Endothelial cell (in vitro differentiated cells): ENCODE results near the gene IKBKG. TPM values are rescaled to one million over a fixed set of nuclear protein-coding genes. Genes with fewer than 3 reads are reported as not detected.

Experiments
- DNase-seq: peaks from one replicate; pipeline ENCODE4 v3.0.0; 2021; ENCODE audit warnings: low spot score
- H3K27ac Mint-ChIP-seq: one replicate; pipeline ENCODE4 v1.8.0; 2021; ENCODE audit warnings: mixed read lengths, inconsistent platforms; ENCODE audit not compliant: unreplicated experiment
- H3K27me3 Mint-ChIP-seq: one replicate; pipeline ENCODE4 v1.8.0; 2021; ENCODE audit warnings: mild to moderate bottlenecking, moderate library complexity, mixed read lengths, inconsistent platforms; ENCODE audit not compliant: unreplicated experiment
- H3K36me3 Mint-ChIP-seq: one replicate; pipeline ENCODE4 v1.8.0; 2021; ENCODE audit warnings: mild to moderate bottlenecking, low read depth, mixed read lengths, inconsistent platforms; ENCODE audit not compliant: unreplicated experiment
- H3K4me1 Mint-ChIP-seq: one replicate; pipeline ENCODE4 v1.8.0; 2021; ENCODE audit warnings: mild to moderate bottlenecking, mixed read lengths, inconsistent platforms; ENCODE audit not compliant: unreplicated experiment
- H3K4me3 Mint-ChIP-seq: one replicate; pipeline ENCODE4 v1.8.0; 2021; ENCODE audit warnings: mild to moderate bottlenecking, mixed read lengths, inconsistent platforms; ENCODE audit not compliant: unreplicated experiment
- H3K9me3 Mint-ChIP-seq: one replicate; pipeline ENCODE4 v1.8.0; 2021; ENCODE audit warnings: mixed read lengths, inconsistent platforms; ENCODE audit not compliant: unreplicated experiment
- total RNA-seq: library from RNA; stranded (reverse); fragmentation: NEBNext Ultra II Directional; extraction: Animal tissue kit (Norgen Biotek cat#: 25700); gene quantifications from one replicate; pipeline ENCODE4 v1.2.1, GENCODE V29; 2021; ENCODE audit not compliant: unreplicated experiment
- TF ChIP-seq, protein P1 (sequence below): fragments of 200-600 bp; sonication (generic); IDR thresholded peaks from one replicate; pipeline ENCODE4 v1.5.0; 2021; ENCODE audit warnings: antibody characterized with exemption; ENCODE audit not compliant: unreplicated experiment

The IKBKG gene
- total RNA-seq, 1 donor from 2014 or later, result 23.0 TPM

DNA sequence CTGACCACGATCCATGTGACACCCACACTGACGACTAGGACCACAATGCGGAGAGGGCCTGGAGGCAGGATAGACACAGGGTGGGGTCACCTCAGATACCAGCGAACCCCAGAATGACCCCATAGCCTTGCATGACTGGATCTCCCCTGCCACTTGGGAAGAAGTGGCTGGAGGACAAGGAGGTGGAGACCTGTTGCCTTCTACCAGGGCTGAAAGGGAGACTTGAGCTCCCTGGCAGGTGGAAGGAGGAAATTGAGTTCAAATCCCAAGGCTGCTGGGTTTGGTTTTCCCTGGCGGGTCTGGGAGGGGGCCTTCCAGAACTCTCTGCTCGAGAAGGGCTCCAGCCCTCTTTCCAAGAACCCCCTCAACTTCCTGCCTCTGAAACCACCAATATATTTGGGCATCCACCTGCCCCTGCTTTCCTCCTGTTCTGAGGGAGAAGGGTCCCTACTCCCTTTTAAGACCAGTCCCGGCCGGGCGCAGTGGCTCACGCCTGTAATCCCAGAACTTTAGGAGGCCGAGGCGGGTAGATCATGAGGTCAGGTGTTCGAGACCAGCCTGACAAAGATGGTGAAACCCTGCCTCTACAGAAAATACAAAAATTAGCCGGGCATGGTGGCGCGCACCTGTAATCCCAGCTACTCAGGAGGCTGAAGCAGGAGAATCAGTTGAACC lies 34.4 kb upstream of the IKBKG start:
- TF ChIP-seq, protein P1, sequence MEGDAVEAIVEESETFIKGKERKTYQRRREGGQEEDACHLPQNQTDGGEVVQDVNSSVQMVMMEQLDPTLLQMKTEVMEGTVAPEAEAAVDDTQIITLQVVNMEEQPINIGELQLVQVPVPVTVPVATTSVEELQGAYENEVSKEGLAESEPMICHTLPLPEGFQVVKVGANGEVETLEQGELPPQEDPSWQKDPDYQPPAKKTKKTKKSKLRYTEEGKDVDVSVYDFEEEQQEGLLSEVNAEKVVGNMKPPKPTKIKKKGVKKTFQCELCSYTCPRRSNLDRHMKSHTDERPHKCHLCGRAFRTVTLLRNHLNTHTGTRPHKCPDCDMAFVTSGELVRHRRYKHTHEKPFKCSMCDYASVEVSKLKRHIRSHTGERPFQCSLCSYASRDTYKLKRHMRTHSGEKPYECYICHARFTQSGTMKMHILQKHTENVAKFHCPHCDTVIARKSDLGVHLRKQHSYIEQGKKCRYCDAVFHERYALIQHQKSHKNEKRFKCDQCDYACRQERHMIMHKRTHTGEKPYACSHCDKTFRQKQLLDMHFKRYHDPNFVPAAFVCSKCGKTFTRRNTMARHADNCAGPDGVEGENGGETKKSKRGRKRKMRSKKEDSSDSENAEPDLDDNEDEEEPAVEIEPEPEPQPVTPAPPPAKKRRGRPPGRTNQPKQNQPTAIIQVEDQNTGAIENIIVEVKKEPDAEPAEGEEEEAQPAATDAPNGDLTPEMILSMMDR, result no peak

DNA sequence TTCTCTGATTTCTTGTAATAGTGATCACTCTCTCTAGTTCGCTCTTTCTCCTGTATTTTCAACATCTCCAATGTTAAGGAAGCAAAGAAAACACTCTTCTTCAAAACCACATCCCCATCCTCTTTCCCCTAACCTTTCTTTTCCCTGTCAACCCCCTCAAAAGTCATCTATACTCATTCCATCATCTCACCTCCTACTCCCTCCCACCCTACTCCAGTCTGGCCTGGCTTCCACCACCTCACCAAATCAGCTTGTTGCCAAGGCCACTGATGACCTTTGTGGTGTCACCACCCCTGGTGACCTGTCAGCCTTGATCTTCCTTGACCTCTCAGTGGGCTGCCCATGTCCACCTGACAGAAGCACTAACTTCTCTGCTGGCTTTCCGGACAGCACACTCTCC lies 33.7 kb upstream of the IKBKG start:
- Mint-ChIP-seq H3K27ac (no peak overlapping the region), H3K36me3 (peaks cover 13% of the 10 kb centered on the region), H3K4me3 (no peak overlapping the region), H3K4me1 (peaks cover 2% of the 10 kb centered on the region), H3K27me3 (no peaks in the 10 kb centered on the region), H3K9me3 (no peaks in the 10 kb centered on the region)
- TF ChIP-seq, protein P1, result no peak
- no peak for DNase-seq

More for the DNA sequence above, 34.4 kb upstream of the IKBKG start:
- H3K4me3 Mint-ChIP-seq, result no peak overlapping the region
- no peak overlapping the region for H3K27ac Mint-ChIP-seq
- H3K27me3 Mint-ChIP-seq, result no peaks in the 10 kb centered on the region
- DNase-seq, result no peak
- no peaks in the 10 kb centered on the region for H3K9me3 Mint-ChIP-seq
- peaks cover 16% of the 10 kb centered on the region for H3K36me3 Mint-ChIP-seq
- peaks cover 2% of the 10 kb centered on the region for H3K4me1 Mint-ChIP-seq

DNA sequence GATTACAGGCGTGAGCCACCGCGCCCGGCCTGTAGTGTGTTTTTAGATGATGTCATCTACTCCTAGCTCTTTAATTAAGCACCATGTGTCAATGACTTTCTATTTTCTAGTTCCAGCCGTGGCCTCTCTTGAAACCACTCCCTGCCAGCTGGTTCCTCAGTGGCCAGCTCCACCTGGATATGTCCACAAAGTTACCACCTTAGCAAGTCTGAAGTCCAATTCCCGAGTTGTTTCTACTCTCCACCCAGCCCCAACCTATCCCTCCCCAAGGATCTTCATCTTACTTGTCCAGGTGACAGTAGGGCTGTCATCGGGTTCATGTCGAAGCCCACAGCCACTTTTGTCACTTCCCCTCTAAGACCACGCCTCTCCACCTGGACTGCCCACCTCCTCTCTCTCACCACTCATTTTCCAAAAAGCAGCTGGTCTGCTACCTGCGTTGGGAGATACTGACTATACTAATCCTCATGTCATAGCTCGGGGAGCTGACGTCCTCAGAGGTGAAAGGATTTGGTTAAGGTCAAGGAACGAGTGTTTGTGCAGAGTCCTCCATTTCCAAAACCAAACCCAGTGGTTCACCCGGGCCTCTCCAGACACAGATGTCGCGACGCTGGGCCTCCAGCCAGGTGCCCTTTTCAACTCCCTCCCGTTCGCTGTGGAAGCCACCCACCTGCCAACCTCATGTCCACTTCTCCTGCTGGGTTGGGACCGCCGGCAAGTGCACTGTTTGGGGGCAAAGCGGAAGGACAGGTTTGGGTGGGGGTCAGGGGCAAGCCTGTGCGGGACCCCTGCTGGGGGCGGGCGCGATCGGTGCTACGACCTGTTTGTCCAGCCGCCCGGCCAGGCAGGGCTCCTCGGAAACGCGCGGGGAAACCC lies 32.1 kb upstream of the IKBKG start:
- Mint-ChIP-seq H3K27me3 (no peaks in the 10 kb centered on the region), H3K4me3 (peak overlapping the region; percentile 89), H3K4me1 (peaks cover 2% of the 10 kb centered on the region), H3K27ac (no peak overlapping the region), H3K36me3 (no peaks in the 10 kb centered on the region), H3K9me3 (no peaks in the 10 kb centered on the region)
- TF ChIP-seq, protein P1, result no peak
- DNase-seq, result no peak

DNA sequence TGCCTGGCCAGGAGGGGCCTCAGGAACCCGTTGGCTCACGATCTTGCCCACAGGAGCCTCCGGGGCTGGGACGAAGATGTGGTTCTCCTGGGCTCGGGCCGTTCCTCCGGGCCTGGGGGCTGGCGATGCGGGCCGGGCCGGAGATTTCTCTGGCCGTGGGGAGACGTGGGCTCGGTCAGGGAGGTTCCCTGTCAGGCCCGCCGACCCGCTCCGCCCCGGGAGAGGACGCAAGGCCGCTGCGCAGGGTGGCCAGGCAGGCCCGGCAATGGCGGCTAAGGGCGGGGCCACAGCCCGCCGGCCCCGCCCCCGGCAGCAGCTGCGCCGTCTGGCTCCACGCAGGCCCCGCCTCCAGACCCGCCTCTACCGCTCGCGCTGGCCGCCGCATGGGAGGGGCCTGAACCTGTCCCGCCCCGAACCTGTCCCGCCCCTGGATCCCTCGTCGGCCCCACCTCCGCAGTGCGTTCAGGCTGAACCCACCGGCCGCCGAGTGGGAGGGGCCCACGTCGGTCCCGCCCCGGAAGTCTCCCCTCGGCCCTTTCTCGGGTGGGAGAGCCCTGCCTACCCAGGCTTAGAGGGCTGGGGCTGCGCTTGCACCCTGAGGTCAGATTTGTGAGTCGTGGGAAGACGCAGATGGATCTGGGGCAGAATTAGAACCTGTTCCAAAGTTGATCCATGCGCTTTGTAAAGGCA lies 31.3 kb upstream of the IKBKG start, which contains the start of gene FAM3A:
FAM3A (minus strand) TSS at position 267 of the 690 bp plus-strand sequence. CDS start 460 bp downstream, outside the sequence.
- Mint-ChIP-seq H3K4me1 (peaks cover 2% of the 10 kb centered on the region), H3K9me3 (no peaks in the 10 kb centered on the region), H3K4me3 (peak within 1 kb of the TSS; percentile 89), H3K27me3 (no peaks in the 10 kb centered on the region), H3K27ac (peak within 1 kb of the TSS; percentile 92), H3K36me3 (no peaks in the 10 kb centered on the region)
- DNase-seq, result peak; percentile 92
- TF ChIP-seq, protein P1, result no peak
